ENCODE data around the gene OR2T2.

GRCh38 chr1:248402748-248403147, 42.7 kb upstream of the OR2T2 start, which contains the start of gene OR2T1:
- TF ChIP-seq POLR2A (IDR thresholded peaks at IDR 0.05; ENCODE audit: low read depth) (no peak), EP300 (IDR thresholded peaks at IDR 0.05) (no peak), POLR2AphosphoS5 (IDR thresholded peaks at IDR 0.05) (no peak)
- TF ChIP-seq, protein P1, sequence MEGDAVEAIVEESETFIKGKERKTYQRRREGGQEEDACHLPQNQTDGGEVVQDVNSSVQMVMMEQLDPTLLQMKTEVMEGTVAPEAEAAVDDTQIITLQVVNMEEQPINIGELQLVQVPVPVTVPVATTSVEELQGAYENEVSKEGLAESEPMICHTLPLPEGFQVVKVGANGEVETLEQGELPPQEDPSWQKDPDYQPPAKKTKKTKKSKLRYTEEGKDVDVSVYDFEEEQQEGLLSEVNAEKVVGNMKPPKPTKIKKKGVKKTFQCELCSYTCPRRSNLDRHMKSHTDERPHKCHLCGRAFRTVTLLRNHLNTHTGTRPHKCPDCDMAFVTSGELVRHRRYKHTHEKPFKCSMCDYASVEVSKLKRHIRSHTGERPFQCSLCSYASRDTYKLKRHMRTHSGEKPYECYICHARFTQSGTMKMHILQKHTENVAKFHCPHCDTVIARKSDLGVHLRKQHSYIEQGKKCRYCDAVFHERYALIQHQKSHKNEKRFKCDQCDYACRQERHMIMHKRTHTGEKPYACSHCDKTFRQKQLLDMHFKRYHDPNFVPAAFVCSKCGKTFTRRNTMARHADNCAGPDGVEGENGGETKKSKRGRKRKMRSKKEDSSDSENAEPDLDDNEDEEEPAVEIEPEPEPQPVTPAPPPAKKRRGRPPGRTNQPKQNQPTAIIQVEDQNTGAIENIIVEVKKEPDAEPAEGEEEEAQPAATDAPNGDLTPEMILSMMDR (IDR thresholded peaks at IDR 0.05): no peak
